Smooth muscle cell (in vitro differentiated cells): ENCODE data around the gene PHLDB2. TPM values are rescaled to one million over a fixed set of nuclear protein-coding genes. Genes with fewer than 3 reads are reported as not detected.

Source experiments
- DNase-seq: peaks from one replicate; lab custom pipeline; 2025; ENCODE audit not compliant: unreplicated experiment; lab: John Stamatoyannopoulos, UW
- H2AFZ ChIP-seq: fragments of 200-600 bp; sonication (generic); 2 replicates; pipeline ENCODE4 v1.6.0; 2016; ENCODE audit warnings: antibody characterized with exemption, low read depth, mild to moderate bottlenecking
- H3F3A ChIP-seq: fragments of 200-600 bp; sonication (generic); 2 replicates; pipeline ENCODE4 v1.6.0; 2017; ENCODE audit warnings: antibody characterized with exemption, low read depth
- H3K27ac ChIP-seq: fragments of 200-600 bp; sonication (generic); 2 replicates; pipeline ENCODE4 v1.5.1; 2016; ENCODE audit warnings: low read depth, mild to moderate bottlenecking
- H3K27me3 ChIP-seq: fragments of 200-600 bp; sonication (generic); 2 replicates; pipeline ENCODE4 v1.6.1; 2016; ENCODE audit warnings: low read depth, mild to moderate bottlenecking
- H3K36me3 ChIP-seq: fragments of 200-600 bp; sonication (generic); 2 replicates; pipeline ENCODE4 v1.5.1; 2016; ENCODE audit warnings: low read depth
- H3K4me1 ChIP-seq: fragments of 200-600 bp; sonication (generic); 2 replicates; pipeline ENCODE4 v1.5.1; 2016; ENCODE audit warnings: low read depth
- H3K4me2 ChIP-seq: fragments of 200-600 bp; sonication (generic); 2 replicates; pipeline ENCODE4 v1.6.0; 2016; ENCODE audit warnings: mild to moderate bottlenecking
- H3K4me3 ChIP-seq: fragments of 200-600 bp; sonication (generic); 2 replicates; pipeline ENCODE4 v1.5.1; 2016; ENCODE audit warnings: mild to moderate bottlenecking
- H3K79me2 ChIP-seq: fragments of 200-600 bp; sonication (generic); 2 replicates; pipeline ENCODE4 v1.6.0; 2016; ENCODE audit warnings: low read depth, mild to moderate bottlenecking
- H3K9ac ChIP-seq: fragments of 200-600 bp; sonication (generic); 2 replicates; pipeline ENCODE4 v1.6.0; 2016; ENCODE audit warnings: low read depth
- H3K9me3 ChIP-seq: fragments of 200-600 bp; sonication (generic); replicated peaks from 2 replicates; pipeline ENCODE4 v1.5.1; 2016; ENCODE audit warnings: low read depth
- H4K20me1 ChIP-seq: fragments of 200-600 bp; sonication (generic); 2 replicates; pipeline ENCODE4 v1.6.0; 2016; ENCODE audit warnings: low read depth
- WGBS: methylation state at CpG from one replicate; pipeline ENCODE4 v1.1.7; 2016; ENCODE audit warnings: low lambda C conversion rate; 5-methylcytosine and 5-hydroxymethylcytosine counted together
- polyA plus RNA-seq: library from polyadenylated mRNA; unstranded; fragments of >200 nt; fragmentation: Nextera tagmentation; extraction: Ambion mirVana; gene quantifications from 2 replicates; pipeline ENCODE4 v1.2.1, GENCODE V29; 2016
- total RNA-seq: library from RNA; depleted of rRNA; stranded (reverse); fragments of >200 nt; gene quantifications from 2 replicates; pipeline ENCODE4 v1.2.3, GENCODE V29; 2014
- TF ChIP-seq, protein P1 (sequence below): fragments of 200-600 bp; sonication (generic); IDR thresholded peaks from 2 replicates; pipeline ENCODE4 v1.5.1; 2017; ENCODE audit warnings: borderline replicate concordance, mild to moderate bottlenecking, antibody characterized with exemption; ENCODE audit not compliant: insufficient read depth, poor library complexity, severe bottlenecking

The PHLDB2 gene
- total and polyA plus RNA-seq, 2 experiments from 2014 or later = 40.5 to 79.7 TPM

DNA sequence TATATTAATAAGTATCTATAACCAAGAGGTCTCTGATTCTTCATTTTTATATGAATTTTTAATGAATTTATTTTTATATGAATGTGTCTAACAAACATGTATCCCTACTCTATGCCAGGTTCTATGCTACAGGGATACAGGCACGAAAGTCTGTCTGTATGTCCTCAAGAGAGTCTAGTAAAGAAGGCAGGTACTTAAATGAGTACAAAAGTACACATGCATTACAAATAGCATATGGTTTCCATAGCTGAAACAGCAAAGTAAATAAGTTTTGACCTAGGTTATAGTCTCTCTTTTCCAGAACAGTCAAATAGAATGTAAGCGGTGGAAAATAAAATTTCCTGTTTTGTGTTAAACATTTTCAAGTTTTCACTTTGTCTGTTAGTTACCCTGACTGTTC is 106.4 kb downstream of the PHLDB2 start:
- Histone ChIP-seq H3K79me2 (peaks cover 4% of the 10 kb centered on the region), H3K27ac (no peak overlapping the region), H3K9me3 (no peaks in the 10 kb centered on the region), H2AFZ (no peak overlapping the region), H3F3A (peaks cover 12% of the 10 kb centered on the region), H3K4me2 (no peak overlapping the region), H3K4me3 (no peak overlapping the region), H3K36me3 (peaks cover 10% of the 10 kb centered on the region), H3K4me1 (peaks cover 4% of the 10 kb centered on the region), H4K20me1 (no peaks in the 10 kb centered on the region), H3K27me3 (no peaks in the 10 kb centered on the region), H3K9ac (no peak overlapping the region)
- TF ChIP-seq, protein P1, sequence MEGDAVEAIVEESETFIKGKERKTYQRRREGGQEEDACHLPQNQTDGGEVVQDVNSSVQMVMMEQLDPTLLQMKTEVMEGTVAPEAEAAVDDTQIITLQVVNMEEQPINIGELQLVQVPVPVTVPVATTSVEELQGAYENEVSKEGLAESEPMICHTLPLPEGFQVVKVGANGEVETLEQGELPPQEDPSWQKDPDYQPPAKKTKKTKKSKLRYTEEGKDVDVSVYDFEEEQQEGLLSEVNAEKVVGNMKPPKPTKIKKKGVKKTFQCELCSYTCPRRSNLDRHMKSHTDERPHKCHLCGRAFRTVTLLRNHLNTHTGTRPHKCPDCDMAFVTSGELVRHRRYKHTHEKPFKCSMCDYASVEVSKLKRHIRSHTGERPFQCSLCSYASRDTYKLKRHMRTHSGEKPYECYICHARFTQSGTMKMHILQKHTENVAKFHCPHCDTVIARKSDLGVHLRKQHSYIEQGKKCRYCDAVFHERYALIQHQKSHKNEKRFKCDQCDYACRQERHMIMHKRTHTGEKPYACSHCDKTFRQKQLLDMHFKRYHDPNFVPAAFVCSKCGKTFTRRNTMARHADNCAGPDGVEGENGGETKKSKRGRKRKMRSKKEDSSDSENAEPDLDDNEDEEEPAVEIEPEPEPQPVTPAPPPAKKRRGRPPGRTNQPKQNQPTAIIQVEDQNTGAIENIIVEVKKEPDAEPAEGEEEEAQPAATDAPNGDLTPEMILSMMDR = no peak
- no peak for DNase-seq
- 96% methylated on average over 2 of the region's 2 CpGs for WGBS

DNA sequence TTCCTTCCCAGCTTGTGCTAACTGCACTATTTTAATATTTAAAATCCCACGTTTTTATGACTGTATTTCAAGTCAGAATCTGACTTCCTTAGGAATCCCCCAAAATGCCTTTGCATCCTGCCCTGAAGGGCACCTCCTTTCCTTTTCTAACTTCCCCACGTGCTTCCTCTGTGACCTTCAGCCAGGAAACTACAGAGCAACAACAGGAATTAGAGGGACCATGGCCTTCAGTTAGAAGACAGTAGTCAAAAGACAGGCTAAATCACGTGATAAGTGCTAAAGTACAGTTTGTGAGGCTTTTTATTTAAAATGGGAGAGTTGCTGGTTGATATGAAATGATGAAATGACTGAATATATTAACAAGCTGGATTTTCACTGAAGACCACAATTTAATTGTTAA is 108.0 kb downstream of the PHLDB2 start:
- DNase-seq = no peak
- peaks cover 7% of the 10 kb centered on the region for H3F3A ChIP-seq
- H3K36me3 ChIP-seq = peaks cover 17% of the 10 kb centered on the region
- no peak overlapping the region for H3K4me2 ChIP-seq
- no peaks in the 10 kb centered on the region for H4K20me1 ChIP-seq
- H3K79me2 ChIP-seq = peaks cover 4% of the 10 kb centered on the region
- H3K27me3 ChIP-seq = no peaks in the 10 kb centered on the region
- H3K9me3 ChIP-seq = no peaks in the 10 kb centered on the region
- H3K4me3 ChIP-seq = no peak overlapping the region
- no peak overlapping the region for H3K9ac ChIP-seq
- no peak overlapping the region for H3K27ac ChIP-seq
- WGBS = 54% methylated on average over 3 of the region's 3 CpGs
- TF ChIP-seq, protein P1 = no peak
- no peak overlapping the region for H2AFZ ChIP-seq
- peaks cover 4% of the 10 kb centered on the region for H3K4me1 ChIP-seq

DNA sequence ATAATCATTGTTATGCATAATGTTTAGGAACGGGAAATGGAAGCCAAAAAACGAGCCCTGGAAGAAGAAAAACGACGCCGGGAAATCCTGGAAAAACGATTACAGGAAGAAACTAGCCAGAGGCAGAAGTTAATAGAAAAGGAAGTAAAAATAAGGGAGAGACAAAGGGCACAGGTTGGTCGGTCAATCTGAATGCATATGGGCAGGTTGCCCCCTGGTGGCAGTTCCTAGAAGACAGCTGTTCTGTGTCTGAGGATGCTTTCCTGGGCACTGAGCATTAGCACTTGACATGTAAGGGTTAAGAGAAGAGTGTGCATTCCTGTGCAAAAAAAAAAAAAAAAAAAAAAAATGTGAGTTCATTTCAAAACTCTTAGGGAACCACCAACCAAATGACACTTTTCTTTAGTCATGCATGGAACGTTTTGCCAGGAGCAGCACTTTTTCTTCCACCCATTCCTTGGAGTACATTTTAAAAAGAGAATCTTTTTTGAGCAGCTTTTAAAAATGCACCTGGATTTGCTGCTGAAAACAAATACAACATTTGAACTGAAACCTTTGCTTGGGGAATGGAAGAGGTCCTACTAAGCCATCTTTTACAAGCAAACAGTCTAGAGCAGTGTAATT is 108.7 kb downstream of the PHLDB2 start:
- Histone ChIP-seq H3K36me3 (peaks cover 17% of the 10 kb centered on the region), H3K9me3 (no peaks in the 10 kb centered on the region), H3K79me2 (peaks cover 4% of the 10 kb centered on the region), H2AFZ (no peak overlapping the region), H3K4me2 (no peak overlapping the region), H3K27ac (no peak overlapping the region), H3K4me3 (no peak overlapping the region), H3F3A (peaks cover 7% of the 10 kb centered on the region), H3K9ac (no peak overlapping the region), H3K27me3 (no peaks in the 10 kb centered on the region), H4K20me1 (no peaks in the 10 kb centered on the region), H3K4me1 (peaks cover 4% of the 10 kb centered on the region)
- 20% methylated on average over 8 of the region's 8 CpGs for WGBS
- TF ChIP-seq, protein P1 = peak; percentile 86
- peak; percentile 11 for DNase-seq
